NK-92 (cell line): ENCODE data around the gene MS4A14.
"Not testable (repeated sequence)": the region's sequence is repeated elsewhere in the genome, so short reads cannot be mapped to it uniquely, and the experiment has no call there.

Experiments
- DNase-seq: peaks from one replicate; lab custom pipeline; 2025; ENCODE audit not compliant: unreplicated experiment; lab: John Stamatoyannopoulos, UW

MS4A14 gene

DNA sequence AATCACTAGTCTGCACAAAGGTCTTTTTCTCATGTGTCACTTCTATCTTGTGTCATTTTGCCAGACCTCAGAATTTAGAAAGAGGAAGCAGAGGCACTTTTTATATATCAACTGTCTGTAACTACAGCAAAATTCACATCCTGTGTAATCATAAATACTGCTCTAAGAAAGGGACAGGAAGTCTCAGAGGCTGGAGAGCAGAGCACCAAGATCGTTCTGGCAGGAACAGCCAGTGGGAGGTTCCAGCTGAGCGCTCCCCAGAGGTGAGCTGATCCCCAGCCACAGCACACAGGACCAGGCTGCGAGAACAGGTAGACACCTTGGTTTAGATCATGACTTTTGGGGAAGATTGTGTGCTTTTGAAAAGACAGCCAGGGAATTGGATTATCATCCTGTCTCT is 17.9 kb upstream of the MS4A14 start, which contains the start of gene MS4A7:
Gene MS4A7, plus strand, starts transcription at position 179 of the 400 bp plus-strand sequence. CDS start 4,610 bp downstream, outside the sequence.
- no peak for DNase-seq

DNA sequence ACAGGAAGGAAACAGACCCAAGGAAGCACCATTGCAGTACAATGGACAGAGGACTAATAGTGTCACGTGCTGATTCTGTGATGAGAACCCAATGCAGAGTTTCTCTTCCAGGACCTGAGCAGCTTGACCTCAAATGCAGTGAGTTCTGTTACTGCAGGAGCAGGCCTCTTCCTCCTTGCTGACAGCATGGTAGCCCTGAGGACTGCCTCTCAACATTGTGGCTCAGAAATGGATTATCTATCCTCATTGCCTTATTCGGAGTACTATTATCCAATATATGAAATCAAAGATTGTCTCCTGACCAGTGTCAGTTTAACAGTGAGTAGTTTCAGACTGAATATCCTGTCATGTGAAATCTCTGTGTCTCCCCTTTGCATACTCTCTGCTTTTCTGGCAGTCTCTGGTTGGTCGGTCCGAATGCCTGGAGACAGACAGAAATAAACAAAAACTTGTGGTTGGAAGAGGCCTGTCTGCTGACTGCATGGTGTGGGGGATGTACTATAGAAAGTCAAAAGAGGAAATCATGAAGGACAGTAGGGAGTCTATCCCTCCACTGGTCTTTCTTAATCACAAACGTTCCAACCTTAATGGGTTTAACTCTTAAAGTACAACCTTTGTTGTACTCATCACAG is 6.9 kb upstream of the MS4A14 start:
- no peak for DNase-seq

DNA sequence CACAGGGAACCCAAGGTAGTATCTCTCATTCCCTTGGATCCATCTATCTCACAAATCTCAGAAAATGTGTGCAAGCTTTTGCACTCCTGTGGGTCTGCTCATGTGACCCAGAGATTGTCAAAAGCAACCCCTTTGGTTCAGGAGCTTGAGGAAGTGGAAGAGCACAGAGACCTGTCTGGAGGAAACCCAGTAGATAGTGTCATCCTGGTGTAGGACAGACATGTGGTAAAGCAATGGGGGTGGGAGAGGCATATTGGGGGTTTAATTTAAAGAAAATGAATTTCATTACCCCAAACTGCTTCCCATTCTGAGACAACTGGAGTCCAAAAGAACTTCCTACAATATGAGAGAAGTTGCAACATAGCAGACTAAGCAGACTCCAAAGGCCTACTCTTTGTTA is 5.8 kb upstream of the MS4A14 start:
- no peak for DNase-seq

DNA sequence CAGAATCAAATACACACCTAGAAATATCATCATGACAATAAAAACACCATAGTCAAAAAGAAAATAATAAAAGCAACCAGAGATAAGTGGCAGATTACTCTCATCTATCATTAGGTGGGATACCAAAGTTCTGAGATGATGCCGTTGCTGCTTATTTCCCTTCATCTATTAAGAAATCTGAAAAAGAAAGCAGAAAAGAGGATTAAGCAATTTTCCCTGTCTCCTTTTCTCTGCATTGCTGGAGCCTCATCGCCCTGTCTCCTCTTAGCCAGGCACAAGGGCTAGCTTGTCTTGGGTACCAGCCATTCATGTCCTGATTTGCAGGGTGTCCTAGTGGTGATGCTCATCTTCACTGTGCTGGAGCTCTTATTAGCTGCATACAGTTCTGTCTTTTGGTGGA is 3.9 kb upstream of the MS4A14 start:
- no peak for DNase-seq

DNA sequence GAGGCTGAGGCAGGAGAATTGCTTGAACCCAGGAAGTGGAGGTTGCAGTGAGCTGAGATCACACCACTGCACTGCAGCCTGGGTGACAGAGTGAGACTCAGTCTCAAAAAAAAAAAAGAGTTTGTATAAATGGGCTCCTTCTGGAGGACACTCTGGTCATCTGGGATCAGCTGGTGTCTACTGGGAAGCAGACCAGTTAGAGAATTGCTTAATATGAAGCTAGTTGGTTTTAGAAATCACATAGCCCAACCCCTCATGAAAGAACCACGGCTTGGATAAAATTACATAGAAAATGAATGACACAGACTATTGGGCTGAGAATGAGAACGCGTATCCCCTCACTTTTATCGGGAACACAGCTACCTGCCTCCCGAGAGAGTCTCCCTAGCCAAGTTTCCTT is 3.2 kb upstream of the MS4A14 start:
- DNase-seq = no peak

DNA sequence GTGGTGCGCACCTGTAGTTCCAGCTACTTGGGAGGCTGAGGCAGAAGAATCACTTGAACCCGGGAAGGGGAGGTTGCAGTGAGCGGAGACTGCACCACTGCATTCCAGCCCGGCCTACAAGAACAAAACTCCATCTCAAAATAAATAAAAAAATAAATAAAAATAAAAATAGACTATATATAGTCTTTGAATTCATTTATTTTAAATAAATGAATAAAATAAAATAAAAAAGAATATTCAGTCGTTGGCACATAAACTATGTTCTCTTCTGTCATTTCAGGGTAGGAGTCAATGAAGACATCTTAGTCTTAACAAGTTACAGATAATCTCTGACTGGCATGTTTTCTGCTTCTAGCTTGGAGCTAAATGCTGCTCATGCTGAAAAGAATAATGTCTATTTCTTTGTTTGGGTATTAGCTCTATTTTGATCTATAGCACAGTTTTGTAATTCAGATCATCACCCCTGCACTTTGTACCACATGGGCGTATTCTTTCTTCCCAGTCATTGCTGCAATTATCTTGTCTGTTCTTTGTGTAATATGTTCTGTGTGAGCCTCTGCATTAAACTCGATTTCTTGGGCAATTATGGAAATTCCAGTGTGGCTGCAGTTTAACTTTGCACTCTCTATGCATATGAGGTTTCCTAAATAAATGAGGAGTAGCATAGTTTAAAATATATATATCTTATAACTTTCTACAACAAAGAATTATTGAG is 1.4 kb upstream of the MS4A14 start:
- DNase-seq = no peak

DNA sequence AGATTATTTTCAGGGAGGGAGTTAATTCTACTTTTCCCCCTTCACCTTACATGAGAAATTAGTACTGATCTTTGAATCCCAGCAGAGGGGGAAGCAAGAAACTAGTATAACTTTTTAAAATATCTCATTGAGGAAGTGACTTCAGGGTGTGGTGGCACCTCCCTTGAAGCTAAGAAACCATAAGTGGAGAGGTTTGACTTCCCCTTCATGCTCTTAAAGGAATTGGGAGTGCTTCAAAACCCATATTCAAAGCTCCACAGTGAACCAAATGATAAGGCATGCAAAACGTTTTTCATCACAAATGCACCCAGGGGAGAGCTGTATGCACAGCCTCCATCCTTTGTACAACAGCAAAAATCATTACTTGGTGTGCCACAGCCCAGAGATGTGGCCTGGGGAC is 540 bp downstream of the MS4A14 start:
- DNase-seq = no peak

DNA sequence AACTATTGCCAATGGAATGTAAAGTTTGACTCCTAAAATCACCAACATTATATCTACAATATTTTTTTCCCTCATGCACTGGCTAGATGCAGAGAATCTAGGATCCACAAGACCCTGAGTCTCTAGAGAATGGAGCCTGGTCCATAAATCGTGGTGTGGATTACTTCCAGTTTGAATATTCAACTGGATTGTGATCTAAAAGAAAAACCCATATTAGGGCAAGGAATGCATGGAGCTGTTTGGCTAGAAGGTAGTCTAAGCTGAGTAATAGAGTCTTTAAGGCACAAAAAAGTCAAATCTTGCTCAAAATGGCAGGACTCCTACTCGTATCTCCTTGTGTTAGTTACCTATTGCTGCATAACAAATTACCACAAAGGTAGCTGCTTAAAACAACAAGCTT is 23.8 kb downstream of the MS4A14 start:
- DNase-seq = no peak

DNA sequence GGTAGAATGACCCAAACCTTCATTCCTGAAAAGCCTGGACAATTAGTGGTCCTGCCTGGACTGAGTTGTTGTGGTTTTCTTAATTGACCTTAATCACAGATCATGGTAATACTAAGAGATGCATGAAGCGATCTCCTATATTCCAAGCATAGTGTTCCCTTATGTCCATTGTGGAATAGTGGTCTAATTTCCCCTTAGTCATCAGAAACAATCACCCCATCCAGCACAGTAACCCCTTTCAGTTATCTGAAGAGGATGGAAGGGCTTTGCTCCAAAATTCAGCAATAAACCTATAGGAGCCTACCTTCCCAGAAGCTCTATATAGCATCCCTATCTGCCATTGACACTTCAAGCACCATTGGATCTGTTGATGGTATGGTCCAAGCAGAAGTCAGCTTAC is 26.4 kb downstream of the MS4A14 start:
- DNase-seq = no peak

DNA sequence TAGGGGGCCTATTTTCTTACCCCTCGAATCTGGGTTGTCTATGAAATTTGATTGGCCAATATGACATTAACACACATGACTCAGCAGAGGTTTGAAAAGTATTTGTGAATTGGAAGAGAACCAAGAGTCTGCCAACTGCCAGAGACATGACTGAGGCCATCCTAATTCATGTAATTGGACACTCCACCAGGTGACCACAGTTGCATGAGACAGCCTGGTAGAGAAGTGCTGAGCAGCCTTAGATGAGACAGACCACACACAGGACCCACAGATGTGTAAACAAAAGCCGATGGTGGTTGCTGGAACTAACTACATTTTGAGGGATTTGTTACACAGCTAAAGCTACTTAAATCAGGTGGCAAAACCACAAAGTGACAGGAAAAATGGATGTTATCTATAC is 32.3 kb downstream of the MS4A14 start:
- no peak for DNase-seq

DNA sequence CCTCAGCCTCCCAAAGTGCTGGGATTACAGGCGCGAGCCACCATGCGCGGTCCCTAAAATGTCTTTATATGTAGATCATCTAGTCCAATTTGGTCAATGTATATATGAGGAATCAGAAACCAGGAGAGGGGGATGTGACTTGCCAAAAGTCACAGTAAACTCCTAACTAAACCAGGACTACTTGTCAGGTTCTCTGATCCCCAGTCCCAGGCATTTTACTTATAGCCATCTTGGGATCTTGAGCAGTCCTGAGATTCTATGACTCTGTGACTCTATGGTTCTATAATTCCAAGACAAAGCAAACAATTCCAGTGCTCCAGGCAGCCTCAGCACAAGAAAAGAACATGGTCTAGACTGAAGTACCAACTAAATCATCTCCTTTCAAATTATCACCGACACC is 33.0 kb downstream of the MS4A14 start, which contains the start of gene MS4A5:
Gene MS4A5, plus strand, starts transcription at position 301 of the 400 bp plus-strand sequence. CDS start 103 bp downstream, outside the sequence.
- no peak for DNase-seq

DNA sequence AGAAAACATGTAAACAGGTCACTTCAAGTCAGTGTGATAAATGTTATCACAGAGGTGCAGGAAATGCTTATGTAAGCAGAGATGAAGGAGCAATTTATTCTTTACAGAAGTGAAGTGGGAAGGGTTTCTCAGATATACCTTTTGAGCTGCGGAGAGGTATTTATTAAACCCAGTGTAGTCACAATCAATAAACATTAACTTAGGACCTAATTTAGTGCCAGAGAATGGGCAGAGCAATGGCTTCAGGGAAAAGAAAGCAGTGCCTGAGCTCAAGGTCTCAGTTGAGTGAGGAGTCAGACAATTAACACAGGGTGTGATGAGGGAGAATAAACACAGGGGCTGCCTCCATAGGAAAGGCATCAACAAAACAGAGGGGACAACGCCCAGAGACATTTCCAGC is 35.0 kb downstream of the MS4A14 start:
- DNase-seq = no peak

DNA sequence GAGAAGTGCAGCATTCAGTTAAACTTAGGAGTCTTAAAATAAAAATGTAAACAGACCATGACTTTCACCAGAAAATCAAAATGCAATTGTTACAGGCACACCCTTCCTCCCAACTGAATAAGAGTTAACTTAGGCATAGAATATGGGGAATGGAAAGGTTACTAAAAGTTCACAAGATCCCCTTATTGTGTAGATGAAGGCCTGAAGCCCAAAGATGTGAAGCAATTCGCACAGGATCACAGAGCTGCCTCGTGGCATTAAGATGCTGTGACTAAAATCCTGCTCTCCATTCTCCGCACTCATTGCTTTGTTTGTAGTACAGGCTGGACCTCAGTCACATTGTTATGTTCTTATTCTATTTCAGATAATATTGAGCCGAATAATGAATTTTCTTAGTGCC is 37.1 kb downstream of the MS4A14 start:
- DNase-seq = no peak

DNA sequence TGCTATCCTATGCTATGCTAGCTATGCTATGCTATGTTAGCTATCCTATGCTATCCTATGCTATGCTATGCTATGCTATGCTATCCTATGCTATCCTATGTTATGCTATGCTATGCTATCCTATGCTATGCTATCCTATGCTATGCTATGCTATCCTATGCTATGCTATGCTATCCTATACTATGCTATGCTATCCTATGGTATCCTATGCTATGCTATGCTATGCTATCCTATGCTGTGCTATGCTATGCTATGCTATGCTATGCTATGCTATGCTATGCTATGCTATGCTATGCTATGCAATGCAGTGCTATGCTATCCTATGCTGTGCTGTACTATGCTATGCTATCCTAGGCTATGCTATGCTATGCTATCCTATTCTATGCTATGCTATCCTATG is 50.8 kb downstream of the MS4A14 start:
- DNase-seq = no peak

DNA sequence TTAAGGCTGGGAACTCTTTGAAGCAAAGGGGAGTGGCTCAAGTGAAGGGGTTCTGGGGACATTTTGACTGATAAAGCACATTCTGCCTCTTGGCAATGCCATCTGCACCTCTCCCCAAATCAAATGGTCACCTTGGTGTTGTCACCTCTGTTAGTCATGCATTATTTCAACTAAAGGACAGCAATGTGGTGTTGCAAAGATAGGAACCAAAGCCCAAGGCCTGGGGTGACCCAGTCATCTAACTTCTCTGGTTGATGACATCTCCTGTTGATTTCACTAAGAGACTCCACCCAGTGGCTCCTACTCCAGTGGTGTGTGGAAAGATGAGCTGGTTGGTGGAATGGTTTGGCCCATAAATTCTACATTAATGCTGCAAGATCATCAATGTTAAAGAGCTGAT is 51.6 kb downstream of the MS4A14 start:
- no peak for DNase-seq

DNA sequence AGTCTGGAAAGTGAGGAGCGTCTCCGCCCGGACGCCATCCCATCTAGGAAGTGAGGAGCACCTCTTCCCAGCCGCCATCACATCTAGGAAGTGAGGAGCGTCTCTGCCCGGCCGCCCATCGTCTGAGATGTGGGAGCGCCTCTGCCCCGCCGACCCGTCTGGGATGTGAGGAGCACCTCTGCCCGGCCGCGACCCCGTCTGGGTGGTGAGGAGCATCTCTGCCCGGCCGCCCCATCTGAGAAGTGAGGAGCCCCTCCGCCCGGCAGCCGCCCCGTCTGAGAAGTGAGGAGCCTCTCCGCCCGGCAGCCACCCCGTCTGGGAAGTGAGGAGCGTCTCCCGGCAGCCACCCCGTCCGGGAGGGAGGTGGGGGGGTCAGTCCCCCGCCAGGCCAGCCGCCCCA is 54.9 kb downstream of the MS4A14 start:
- DNase-seq = not testable (repeated sequence)

DNA sequence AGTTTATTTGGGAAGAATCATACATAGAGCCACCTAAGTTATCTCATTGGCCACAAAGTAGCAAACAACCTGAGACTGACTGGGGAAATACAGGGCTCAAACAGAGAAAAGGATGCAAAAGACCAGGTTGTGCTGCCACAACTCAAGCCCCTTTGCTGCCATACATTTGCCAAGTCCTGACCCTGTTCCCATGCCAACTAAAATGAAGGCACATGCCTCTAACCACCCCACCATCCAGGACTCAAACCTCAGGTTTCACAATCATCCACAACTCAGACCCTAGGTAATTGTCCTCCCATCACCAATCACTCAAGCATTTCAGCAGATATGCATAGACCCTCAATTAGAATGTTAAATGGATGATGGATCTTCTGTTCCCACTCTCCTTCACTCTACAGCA is 58.0 kb downstream of the MS4A14 start:
- no peak for DNase-seq

DNA sequence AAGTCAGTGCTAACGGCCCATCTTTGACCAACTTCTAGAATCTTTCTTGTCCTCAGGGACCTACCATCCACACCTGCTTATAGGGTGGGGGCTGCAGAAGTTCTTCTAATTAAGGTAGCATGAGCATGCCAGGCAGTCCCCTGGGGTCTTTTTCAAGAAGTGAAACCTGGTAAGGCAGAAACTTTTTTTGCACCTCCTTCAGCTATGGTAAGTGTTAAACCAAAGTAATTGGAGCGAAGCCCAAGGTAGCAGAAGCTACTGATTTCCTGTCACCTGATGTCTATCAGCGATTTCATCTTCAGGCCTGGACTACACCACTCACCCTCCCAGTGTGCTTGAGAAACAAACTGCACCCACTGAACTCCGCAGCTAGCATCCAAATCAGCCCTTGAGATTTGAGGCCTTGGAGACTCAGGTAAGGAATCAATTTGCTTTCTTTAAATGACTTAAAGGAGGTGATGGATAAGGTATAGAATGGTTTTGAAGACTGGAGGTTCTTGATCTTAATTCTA is 59.3 kb downstream of the MS4A14 start, which contains the start of gene MS4A1:
Gene MS4A1, plus strand, starts transcription at position 317 of the 512 bp plus-strand sequence. CDS start 6,528 bp downstream, outside the sequence.
- no peak for DNase-seq

DNA sequence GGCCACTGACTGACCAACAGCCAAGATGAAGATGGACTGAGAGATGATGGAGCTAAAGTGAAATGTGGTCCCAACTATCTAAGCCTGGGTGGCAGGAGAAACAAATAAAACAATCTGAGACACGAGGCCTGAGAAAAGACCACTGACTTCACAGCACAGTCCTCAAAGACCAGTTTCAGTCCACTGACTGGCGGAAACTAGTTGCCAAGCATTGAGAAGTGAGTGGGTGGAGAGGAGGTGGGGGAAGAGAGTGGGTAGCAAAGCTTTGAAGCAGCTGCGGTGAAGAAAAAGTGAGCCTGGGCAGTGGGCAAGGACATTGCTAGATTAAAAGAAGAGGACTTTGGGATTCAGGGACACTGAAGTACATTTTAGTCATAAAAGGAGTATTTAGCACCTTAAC is 61.3 kb downstream of the MS4A14 start:
- no peak for DNase-seq

DNA sequence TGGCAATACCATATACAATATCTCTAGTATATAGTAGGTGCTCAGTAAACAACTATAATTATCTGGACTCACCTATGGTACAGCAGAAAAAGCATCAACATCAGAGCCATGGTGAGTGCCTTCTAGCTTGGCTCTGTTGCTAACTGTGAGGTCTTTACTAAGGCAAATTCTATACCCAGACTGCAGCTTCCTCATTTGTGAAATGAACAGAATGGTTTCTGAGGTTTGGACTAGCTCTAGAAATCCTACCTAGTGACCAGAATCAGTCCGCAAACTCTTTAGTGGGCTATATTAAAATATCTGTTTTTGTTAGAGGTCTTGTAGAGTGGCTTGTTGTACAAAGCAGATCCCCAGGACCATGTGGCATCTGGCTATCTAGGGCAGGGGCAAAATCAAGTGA is 63.1 kb downstream of the MS4A14 start:
- no peak for DNase-seq
